Measurements from ENCODE around the gene DARS2. TPM values are rescaled to one million over a fixed set of nuclear protein-coding genes. Genes with fewer than 3 reads are reported as not detected.
"Not testable (repeated sequence)": the region's sequence is repeated elsewhere in the genome, so short reads cannot be mapped to it uniquely, and the experiment has no call there.

DARS2 gene
- total RNA-seq, 4 donors from 2014 or later, result 10.3 to 35.5 (median 16.6) TPM

GRCh38 chr1:173832748-173833147 is 8.3 kb downstream of the DARS2 start:
- DNase-seq, result no peak
- no peak overlapping the region for H3K4me3 ChIP-seq
- H3K36me3 ChIP-seq, result peaks cover 0 to 56% (median 0%) of the 10 kb centered on the region in 3 donors
- TF ChIP-seq CTCF (IDR thresholded peaks at IDR 0.05) (no peak), POLR2A (IDR thresholded peaks at IDR 0.05) (no peak)
- H3K27me3 ChIP-seq, result no peaks in the 10 kb centered on the region
- H3K27ac ChIP-seq, result no peak overlapping the region
- no peaks in the 10 kb centered on the region for H3K4me1 ChIP-seq
- no peaks in the 10 kb centered on the region for H3K9me3 ChIP-seq

DNA sequence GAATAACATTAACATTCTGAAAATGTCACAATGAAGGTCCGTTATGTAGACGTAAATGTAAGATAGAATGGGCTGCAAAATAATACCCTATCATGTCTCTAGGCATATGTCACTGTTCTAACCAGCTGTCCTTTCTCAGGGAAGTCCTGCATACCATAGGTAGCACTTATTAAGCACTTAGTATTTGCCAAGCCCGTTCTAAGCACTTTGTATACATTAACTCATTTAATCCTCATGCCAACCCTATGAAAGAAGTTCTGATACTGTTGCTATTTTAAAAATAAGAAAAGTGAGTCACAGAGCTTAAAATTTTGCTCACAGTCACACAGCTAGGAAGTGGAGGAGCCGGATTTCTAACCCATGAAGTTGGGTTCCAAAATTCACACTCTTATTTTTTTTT is 27.6 kb downstream of the DARS2 start:
- no peak for DNase-seq
- no peak overlapping the region for H3K27ac ChIP-seq
- peaks cover 0 to 57% (median 0%) of the 10 kb centered on the region in 3 donors for H3K36me3 ChIP-seq
- H3K4me3 ChIP-seq, result no peak overlapping the region
- no peaks in the 10 kb centered on the region for H3K9me3 ChIP-seq
- TF ChIP-seq CTCF (IDR thresholded peaks at IDR 0.05) (no peak), POLR2A (IDR thresholded peaks at IDR 0.05) (no peak)
- no peaks in the 10 kb centered on the region for H3K4me1 ChIP-seq
- H3K27me3 ChIP-seq, result no peaks in the 10 kb centered on the region

DNA sequence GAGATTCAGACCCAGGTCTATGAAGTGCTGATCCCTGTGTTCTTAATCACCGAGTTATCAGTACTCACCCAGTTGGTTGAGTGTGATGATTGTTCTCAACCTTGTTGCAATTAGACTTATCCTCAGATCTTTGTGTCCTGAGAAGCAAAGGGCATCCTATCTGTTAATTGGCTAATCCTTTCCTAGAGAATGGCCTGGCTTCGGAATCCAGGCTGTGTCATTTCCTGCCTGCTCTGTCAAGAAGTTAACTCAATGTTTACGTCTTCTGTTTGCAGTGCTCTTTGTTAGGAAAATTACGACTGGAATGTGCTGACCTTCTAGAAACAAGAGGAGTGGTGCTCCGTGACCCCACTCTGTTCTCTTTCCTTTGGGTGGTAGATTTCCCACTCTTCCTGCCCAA is 28.6 kb downstream of the DARS2 start:
- DNase-seq, result no peak
- Histone ChIP-seq H3K4me3 (no peak overlapping the region), H3K27me3 (no peaks in the 10 kb centered on the region), H3K4me1 (no peaks in the 10 kb centered on the region), H3K9me3 (no peaks in the 10 kb centered on the region), H3K36me3 (peaks cover 0 to 65% (median 0%) of the 10 kb centered on the region in 3 donors), H3K27ac (peak overlapping the region in 1 of 4 donors; percentile 29)
- no peak for TF ChIP-seq POLR2A (IDR thresholded peaks at IDR 0.05)
- no peak for TF ChIP-seq CTCF (IDR thresholded peaks at IDR 0.05)

DNA sequence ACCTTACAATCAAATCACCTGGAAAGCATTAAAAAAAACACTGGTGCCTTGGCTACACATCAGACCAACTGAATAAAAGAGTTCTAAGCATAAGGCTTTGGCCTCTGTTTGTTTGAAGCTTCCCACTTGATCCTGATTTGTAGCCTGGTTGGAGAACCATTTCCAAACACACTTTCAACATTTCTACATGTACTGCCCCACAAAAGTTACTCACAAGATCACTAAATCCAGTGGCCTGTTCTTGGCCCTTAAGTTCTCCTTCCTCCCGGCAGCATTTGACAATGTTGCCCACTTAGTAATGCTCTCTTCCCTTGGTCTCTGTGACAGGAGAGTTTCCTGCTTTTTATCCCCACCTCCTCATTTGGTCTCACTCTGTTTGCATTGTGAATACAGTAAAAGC is 31.5 kb downstream of the DARS2 start:
- peaks cover 0 to 79% (median 0%) of the 10 kb centered on the region in 3 donors for H3K36me3 ChIP-seq
- no peaks in the 10 kb centered on the region for H3K27me3 ChIP-seq
- H3K27ac ChIP-seq, result no peak overlapping the region
- no peaks in the 10 kb centered on the region for H3K4me1 ChIP-seq
- H3K4me3 ChIP-seq, result no peak overlapping the region
- TF ChIP-seq POLR2A (IDR thresholded peaks at IDR 0.05) (no peak), CTCF (IDR thresholded peaks at IDR 0.05) (no peak)
- H3K9me3 ChIP-seq, result no peaks in the 10 kb centered on the region
- no peak for DNase-seq

DNA sequence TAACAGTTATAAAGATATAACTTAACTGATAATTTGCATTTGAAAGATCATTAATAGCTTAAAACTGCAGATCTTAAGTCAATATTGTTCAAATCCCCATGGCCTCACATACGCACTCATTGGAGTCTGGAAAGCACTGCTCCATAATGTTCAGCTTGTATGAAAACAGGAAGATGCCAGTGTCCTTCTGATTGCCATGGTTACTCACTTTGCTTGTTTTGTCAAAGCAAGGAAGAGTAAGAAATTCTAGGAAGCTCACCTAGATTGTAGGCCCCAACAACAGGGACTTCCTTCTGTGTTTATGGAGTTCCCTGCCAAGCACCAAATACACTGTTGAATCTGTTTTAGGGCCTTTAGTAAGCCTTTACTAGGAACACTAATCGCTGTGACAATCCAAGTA is 32.4 kb downstream of the DARS2 start:
- no peak for DNase-seq
- Histone ChIP-seq H3K27me3 (no peaks in the 10 kb centered on the region), H3K4me3 (no peak overlapping the region), H3K9me3 (no peaks in the 10 kb centered on the region), H3K4me1 (no peaks in the 10 kb centered on the region), H3K36me3 (peaks cover 0 to 70% (median 0%) of the 10 kb centered on the region in 3 donors), H3K27ac (no peak overlapping the region)
- no peak for TF ChIP-seq CTCF (IDR thresholded peaks at IDR 0.05)
- TF ChIP-seq POLR2A (IDR thresholded peaks at IDR 0.05), result no peak

DNA sequence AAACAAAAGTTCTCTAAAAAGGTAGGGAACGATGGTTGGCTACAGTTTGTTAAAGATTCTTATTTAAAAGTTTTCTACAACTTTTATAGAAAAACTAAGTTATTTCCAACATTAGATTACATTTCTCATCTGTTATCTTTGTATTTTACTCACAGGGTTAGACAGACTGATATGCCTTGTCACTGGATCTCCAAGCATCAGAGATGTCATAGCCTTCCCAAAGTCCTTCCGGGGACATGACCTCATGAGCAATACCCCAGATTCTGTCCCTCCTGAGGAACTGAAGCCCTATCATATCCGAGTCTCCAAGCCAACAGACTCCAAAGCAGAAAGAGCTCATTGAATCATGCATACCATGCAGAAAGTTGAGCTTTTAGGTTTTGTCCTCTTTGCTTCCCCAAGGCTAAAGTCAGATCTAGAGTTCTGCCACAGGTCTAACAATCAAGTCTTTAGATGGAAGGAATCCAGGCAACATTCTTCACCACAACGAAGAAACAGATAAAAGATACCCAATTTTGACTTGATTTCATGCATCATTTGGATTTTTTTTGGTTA is 33.0 kb downstream of the DARS2 start:
- Histone ChIP-seq H3K4me3 (no peak overlapping the region), H3K9me3 (no peaks in the 10 kb centered on the region), H3K27me3 (no peaks in the 10 kb centered on the region), H3K36me3 (peaks cover 0 to 72% (median 0%) of the 10 kb centered on the region in 3 donors), H3K27ac (no peak overlapping the region), H3K4me1 (no peaks in the 10 kb centered on the region)
- DNase-seq, result no peak
- no peak for TF ChIP-seq CTCF (IDR thresholded peaks at IDR 0.05)
- no peak for TF ChIP-seq POLR2A (IDR thresholded peaks at IDR 0.05)

GRCh38 chr1:173859547-173859946 is 35.1 kb downstream of the DARS2 start:
- DNase-seq, H3K4me3 ChIP-seq, H3K27ac ChIP-seq, H3K9me3 ChIP-seq, H3K4me1 ChIP-seq, H3K27me3 ChIP-seq: not testable (repeated sequence)
- H3K36me3 ChIP-seq, result peaks cover 0 to 76% (median 0%) of the 10 kb centered on the region in 3 donors
